Spleen (tissue), 3 donors: ENCODE results near the gene LCN6.

Experiments used
- POLR2A ChIP-seq, 3 donors: fragments of 450-650 bp; IDR thresholded peaks; one replicate each; pipeline ENCODE4 v1.5.1; 2017; ENCODE audit warnings: antibody characterized with exemption in 3 of 3, mild to moderate bottlenecking in 1 of 3
- POLR2AphosphoS5 ChIP-seq, 3 donors: sonication (generic); formaldehyde crosslinking; IDR thresholded peaks; one replicate each; pipeline ENCODE4 v1.5.1; 2017; ENCODE audit warnings: antibody characterized with exemption in 3 of 3

GRCh38 chr9:136761545-136761981 is 13.2 kb upstream of the LCN6 start:
- TF ChIP-seq POLR2A (IDR thresholded peaks at IDR 0.05), result no peak
- TF ChIP-seq POLR2AphosphoS5 (IDR thresholded peaks at IDR 0.05), result no peak
